GM19239 (cell line): ENCODE data around the gene PLA2G2D.
A peak's percentile ranks its signal among the peaks of the same experiment; 100 is the strongest.
"Not testable (repeated sequence)": the region's sequence is repeated elsewhere in the genome, so short reads cannot be mapped to it uniquely, and the experiment has no call there.

Source experiments
- DNase-seq: peaks from one replicate; pipeline ENCODE4 v3.0.0; 2011; ENCODE audit warnings: low spot score; ENCODE audit not compliant: insufficient read length
- FAIRE-seq: peaks from 2 replicates; lab custom pipeline; 2011; peaks lifted over from hg19 to GRCh38; lab: Jason Lieb, UNC

The PLA2G2D gene

DNA sequence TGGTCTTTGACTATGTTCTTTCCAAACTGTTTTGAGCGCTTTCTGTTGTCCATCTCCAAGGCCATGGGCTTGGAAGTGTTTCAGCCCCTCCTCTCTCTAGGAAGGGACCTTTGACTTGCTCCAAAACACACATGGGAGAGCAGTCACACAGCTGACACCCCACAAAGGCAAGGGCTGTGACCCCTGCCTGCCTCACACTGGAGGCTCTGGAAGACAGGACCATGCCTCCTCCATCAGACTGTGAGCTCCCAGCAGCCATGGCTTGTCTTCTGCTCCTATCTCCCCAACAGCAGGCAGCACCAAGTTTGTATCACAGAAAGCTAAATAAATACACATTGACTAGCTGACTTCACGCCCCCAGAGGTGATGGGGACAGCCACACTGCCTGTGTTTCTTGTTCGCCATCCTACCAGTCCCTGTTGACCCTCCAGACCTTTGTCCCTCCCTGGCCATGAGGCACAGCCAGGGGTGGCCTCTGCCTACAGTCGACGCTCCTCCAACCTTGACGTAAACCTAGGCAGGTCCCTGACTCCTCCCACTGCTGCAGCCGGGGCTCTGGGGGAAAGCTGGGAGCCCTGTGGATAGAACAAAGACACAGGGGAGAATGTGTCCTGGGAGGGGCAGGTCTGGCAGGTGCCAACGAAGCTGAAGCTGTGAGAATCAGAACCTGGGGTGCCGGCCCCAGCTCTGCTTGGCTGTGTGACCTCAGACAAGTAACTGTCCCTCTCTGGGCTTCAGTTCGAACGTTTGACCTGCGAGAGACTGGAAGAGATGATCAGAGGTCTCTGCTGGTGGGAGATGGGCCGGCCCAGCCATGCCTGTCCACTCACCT lies 24.6 kb upstream of the PLA2G2D start:
- no peak for FAIRE-seq
- DNase-seq, result no peak

GRCh38 chr1:20143318-20143717 lies 24.0 kb upstream of the PLA2G2D start:
- DNase-seq (no peak), FAIRE-seq (no peak)

DNA sequence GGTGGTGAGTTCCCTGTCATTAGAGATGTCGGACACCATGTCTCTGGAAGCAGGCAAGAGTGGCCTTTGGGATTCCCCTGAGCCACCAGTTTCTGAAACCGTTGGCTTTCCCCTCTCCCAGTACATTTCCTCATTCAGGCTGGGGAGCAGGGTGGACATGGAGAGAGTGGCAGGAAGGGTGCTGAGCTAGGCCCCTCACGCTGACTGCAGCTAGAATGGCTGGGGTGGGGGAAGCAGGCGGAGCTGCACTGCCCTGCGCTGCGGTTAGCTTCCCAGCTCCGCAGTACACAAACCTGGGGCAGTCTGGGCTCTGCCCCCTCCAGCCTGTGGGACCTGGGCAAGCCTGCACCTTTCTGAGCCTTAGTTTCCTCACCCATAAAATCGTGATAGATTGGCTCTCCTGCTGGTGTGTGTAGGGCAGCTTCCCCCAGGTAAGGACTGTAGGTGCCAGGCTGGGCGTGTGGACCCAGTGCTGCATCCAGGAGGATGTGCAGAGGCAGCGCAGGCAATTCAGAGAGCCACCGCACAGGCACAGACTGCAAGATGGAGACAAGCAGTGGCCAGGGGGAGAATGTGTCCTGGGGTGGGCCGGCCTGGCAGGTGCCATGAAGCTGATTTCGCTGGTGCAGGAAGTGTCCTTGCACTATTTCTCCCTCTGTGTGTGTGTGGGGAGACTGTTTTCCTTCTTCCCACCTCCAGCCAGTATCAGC lies 22.8 kb upstream of the PLA2G2D start:
- no peak for DNase-seq
- FAIRE-seq, result no peak

GRCh38 chr1:20141466-20141865 lies 22.1 kb upstream of the PLA2G2D start:
- DNase-seq, result no peak
- FAIRE-seq, result no peak

GRCh38 chr1:20141001-20141400 lies 21.7 kb upstream of the PLA2G2D start:
- DNase-seq (no peak), FAIRE-seq (no peak)

- FAIRE-seq, result no peak
Observed at GRCh38 chr1:20139776-20140612, 20.7 kb upstream of the PLA2G2D start.

DNA sequence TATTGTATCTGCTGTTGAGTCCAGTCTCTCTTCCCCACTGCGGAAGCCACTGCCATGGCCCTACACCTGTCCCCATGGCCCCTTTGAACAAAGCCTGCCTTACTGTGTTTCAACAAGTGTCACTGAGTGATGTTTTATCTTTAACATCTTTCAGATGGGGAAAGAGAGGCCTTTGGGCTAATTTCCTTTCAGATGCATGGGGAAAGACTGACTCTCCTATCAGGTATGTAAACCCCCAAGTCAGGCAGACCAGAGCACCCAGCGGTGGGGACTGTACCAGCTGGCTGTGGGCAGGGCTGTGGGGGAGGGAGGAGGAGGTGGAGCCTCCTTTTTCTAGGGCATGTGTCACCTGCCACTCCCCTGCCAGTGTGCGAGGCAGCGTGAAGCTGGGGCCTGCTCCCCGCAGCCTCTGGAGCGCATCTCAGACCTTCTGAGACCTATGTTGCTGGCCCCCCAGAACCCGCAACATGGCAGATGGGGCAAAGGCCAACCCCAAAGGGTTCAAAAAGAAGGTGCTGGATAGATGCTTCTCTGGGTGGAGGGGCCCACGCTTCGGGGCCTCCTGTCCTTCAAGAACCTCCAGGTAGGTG lies 19.7 kb upstream of the PLA2G2D start, which contains the start of gene PLA2G2F:
Gene PLA2G2F, plus strand, starts transcription at position 363 of the 590 bp plus-strand sequence. Its CDS starts 105 bp downstream, at position 468.
- DNase-seq (no peak), FAIRE-seq (no peak)

More at GRCh38 chr1:20139776-20140612, 20.7 kb upstream of the PLA2G2D start:
- DNase-seq, result no peak

GRCh38 chr1:20138346-20138745 lies 19.0 kb upstream of the PLA2G2D start:
- no peak for FAIRE-seq
- DNase-seq, result no peak

- DNase-seq, result no peak
- FAIRE-seq, result no peak
Observed at GRCh38 chr1:20137604-20138003, 18.3 kb upstream of the PLA2G2D start.

DNA sequence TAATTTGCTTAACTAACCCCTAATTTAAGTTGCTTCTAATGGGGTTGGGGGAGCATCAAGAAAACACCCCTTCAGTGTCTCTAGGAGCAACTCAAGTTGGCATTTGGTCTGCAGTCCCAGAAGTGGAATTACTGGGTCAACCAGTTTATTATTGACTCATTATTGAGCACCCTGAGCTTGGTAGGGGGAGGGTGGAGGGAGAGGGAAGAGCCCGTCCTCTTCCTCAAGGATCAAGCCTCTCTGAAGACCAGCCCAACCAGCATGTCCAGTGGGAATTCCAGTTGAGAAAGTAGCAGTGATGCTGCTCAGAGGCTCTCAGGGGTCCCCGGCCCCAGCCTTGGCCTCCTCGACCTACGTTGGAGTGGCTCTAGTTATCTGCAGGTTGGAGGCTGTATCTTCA lies 17.7 kb upstream of the PLA2G2D start:
- DNase-seq (no peak), FAIRE-seq (no peak)

- DNase-seq (no peak), FAIRE-seq (no peak)
Observed at GRCh38 chr1:20136249-20136648, 16.9 kb upstream of the PLA2G2D start.

- DNase-seq, result no peak
Observed at GRCh38 chr1:20134995-20135394, 15.7 kb upstream of the PLA2G2D start.

DNA sequence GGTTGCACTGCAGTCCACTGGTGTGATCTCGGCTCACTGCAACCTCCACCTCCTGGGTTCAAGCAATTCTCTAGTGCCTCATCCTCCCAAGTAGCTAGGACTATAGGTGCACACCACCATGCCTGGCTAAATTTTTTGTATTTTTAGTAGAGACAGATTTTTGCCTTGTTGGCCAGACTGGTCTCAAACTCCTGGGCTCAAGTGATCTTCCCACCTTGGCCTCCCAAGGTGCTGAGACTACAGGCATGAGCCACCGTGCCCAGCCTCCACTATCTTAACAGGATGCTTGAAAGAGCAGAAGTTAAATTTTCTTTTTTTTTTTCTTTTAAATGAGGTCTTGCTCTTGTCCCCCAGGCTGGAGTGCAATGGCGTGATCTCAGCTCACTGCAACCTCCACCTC lies 11.2 kb upstream of the PLA2G2D start:
- not testable (repeated sequence) for FAIRE-seq, DNase-seq

More at GRCh38 chr1:20134995-20135394, 15.7 kb upstream of the PLA2G2D start:
- no peak for FAIRE-seq

- no peak for FAIRE-seq
- DNase-seq, result no peak
Observed at GRCh38 chr1:20126806-20127440, 7.6 kb upstream of the PLA2G2D start.

GRCh38 chr1:20126041-20126805 lies 6.9 kb upstream of the PLA2G2D start:
- peak; percentile 77 for FAIRE-seq
- no peak for DNase-seq

GRCh38 chr1:20125100-20125499 lies 5.8 kb upstream of the PLA2G2D start:
- no peak for DNase-seq
- FAIRE-seq, result peak; percentile 54

DNA sequence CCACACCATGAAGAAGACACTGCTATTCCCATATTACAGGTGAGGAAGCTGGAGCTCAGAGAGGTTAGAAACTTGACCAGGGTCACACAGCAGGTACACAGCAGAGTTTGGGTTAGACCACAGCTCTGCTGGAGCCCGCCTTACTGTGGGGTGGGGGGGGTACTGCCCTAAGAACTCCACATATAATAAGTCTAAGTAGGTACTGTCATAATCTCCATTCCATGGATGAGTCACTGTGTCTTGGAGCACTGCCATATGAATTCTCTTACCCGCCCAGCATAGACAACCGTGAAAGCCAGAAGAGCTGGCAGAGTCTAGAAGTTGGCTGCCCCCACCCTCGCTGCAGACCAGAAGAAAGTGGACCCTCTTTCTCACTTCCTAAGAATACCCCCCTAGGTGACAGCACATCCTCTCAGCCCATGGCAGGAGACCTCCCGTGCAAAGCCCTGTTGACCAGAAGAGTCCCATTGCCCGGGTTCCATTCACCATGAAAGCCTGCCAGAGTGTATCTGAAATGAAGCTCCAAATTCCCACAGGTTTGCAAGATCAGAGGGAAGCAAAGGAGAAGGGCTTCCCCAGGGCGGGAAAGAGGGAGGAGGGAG lies 5.2 kb upstream of the PLA2G2D start:
- DNase-seq (no peak), FAIRE-seq (peak; percentile 69)

DNA sequence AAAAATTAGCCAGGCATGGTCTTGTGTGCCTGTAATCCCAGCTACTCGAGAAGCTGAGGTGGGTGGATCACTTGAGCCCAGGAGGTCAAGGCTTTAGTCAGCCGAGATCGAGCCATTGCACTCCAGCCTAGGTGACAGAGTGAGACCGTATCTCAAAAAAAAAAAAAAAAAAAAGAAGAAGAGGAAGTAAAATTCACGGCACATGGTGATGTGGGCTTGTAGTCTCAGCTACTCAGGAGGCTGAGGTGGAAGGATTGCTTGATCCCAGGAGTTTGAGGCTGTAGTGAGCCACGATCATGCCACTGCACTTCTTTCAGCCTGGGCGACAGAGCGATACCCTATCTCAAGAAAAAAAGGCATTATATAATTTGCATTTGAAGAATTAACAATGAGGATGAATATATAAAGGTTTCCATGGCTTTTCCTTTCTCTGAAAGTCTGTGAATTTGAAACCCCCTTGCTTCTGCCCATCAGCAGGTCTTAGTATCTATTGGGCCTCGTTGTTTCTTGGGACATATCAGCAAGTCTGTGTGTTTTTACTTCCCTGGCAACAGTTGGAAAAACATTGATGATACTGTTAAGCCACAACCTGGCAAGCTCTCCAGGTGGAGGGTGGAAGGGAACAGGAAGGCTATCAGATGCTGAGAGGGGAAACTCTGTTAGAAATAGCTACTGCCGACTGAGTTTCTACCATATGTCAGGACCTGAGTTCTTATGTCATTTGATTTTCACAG lies 4.6 kb upstream of the PLA2G2D start:
- DNase-seq, result no peak
- no peak for FAIRE-seq
